ENCODE data around the gene CCDC90B. TPM values are rescaled to one million over a fixed set of nuclear protein-coding genes. Genes with fewer than 3 reads are reported as not detected.
A peak's percentile ranks its signal among the peaks of the same experiment; 100 is the strongest.
"Not testable (repeated sequence)": the region's sequence is repeated elsewhere in the genome, so short reads cannot be mapped to it uniquely, and the experiment has no call there.

CCDC90B gene
- polyA plus RNA-seq, 1 donor, result 55.1 TPM

GRCh38 chr11:83292709-83293456 is 6.7 kb upstream of the CCDC90B start:
- DNase-seq, result peak; percentile 54 to 59
- Histone ChIP-seq H3K4me3 (ENCODE audit: low read length) (no peak overlapping the region), H3K27ac (ENCODE audit: low read length) (no peak overlapping the region), H3K36me3 (ENCODE audit: control insufficient read depth, insufficient read depth, low read length) (no peaks in the 10 kb centered on the region), H3K27me3 (ENCODE audit: control insufficient read depth, insufficient read depth, low read length) (no peaks in the 10 kb centered on the region), H3K4me1 (ENCODE audit: control insufficient read depth, insufficient read depth, low read length) (no peaks in the 10 kb centered on the region), H3K9me3 (ENCODE audit: control insufficient read depth, low read depth, low read length) (no peaks in the 10 kb centered on the region)
- 0% methylated on average over 1 of the region's 7 CpGs for WGBS (ENCODE audit: insufficient coverage, low lambda C conversion rate)

GRCh38 chr11:83287631-83288030 is 1.5 kb upstream of the CCDC90B start:
- Histone ChIP-seq H3K9me3 (ENCODE audit: control insufficient read depth, low read depth, low read length) (no peaks in the 10 kb centered on the region), H3K4me3 (ENCODE audit: low read length) (no peak overlapping the region), H3K36me3 (ENCODE audit: control insufficient read depth, insufficient read depth, low read length) (no peaks in the 10 kb centered on the region), H3K4me1 (ENCODE audit: control insufficient read depth, insufficient read depth, low read length) (no peaks in the 10 kb centered on the region), H3K27me3 (ENCODE audit: control insufficient read depth, insufficient read depth, low read length) (no peaks in the 10 kb centered on the region), H3K27ac (ENCODE audit: low read length) (no peak overlapping the region)
- no CpG with 5 or more reads among the region's 6 CpGs for WGBS (ENCODE audit: insufficient coverage, low lambda C conversion rate)
- no peak for DNase-seq

GRCh38 chr11:83285151-83285770 is 906 bp downstream of the CCDC90B start:
- no peak for DNase-seq
- H3K9me3 ChIP-seq (ENCODE audit: control insufficient read depth, low read depth, low read length), result no peaks in the 10 kb centered on the region
- H3K4me1 ChIP-seq (ENCODE audit: control insufficient read depth, insufficient read depth, low read length), result no peaks in the 10 kb centered on the region
- no peaks in the 10 kb centered on the region for H3K27me3 ChIP-seq (ENCODE audit: control insufficient read depth, insufficient read depth, low read length)
- H3K36me3 ChIP-seq (ENCODE audit: control insufficient read depth, insufficient read depth, low read length), result no peaks in the 10 kb centered on the region
- 0% methylated on average over 2 of the region's 22 CpGs for WGBS (ENCODE audit: insufficient coverage, low lambda C conversion rate)
- H3K27ac ChIP-seq (ENCODE audit: low read length), result peak overlapping the region; percentile 97
- H3K4me3 ChIP-seq (ENCODE audit: low read length), result peak overlapping the region; percentile 83

- peak overlapping the region; percentile 83 for H3K4me3 ChIP-seq (ENCODE audit: low read length)
- H3K9me3 ChIP-seq (ENCODE audit: control insufficient read depth, low read depth, low read length), result no peaks in the 10 kb centered on the region
- H3K4me1 ChIP-seq (ENCODE audit: control insufficient read depth, insufficient read depth, low read length), result no peaks in the 10 kb centered on the region
- no peaks in the 10 kb centered on the region for H3K36me3 ChIP-seq (ENCODE audit: control insufficient read depth, insufficient read depth, low read length)
- DNase-seq, result peak; percentile 12 to 52
- H3K27ac ChIP-seq (ENCODE audit: low read length), result peak overlapping the region; percentile 97
- WGBS (ENCODE audit: insufficient coverage, low lambda C conversion rate), result 18% methylated on average over 2 of the region's 3 CpGs
- no peaks in the 10 kb centered on the region for H3K27me3 ChIP-seq (ENCODE audit: control insufficient read depth, insufficient read depth, low read length)
These were observed 1.5 kb downstream of the CCDC90B start for GRCh38 chr11:83284501-83285150.

- H3K36me3 ChIP-seq (ENCODE audit: control insufficient read depth, insufficient read depth, low read length), result peaks cover 11% of the 10 kb centered on the region
- H3K27me3 ChIP-seq (ENCODE audit: control insufficient read depth, insufficient read depth, low read length), result no peaks in the 10 kb centered on the region
- no peaks in the 10 kb centered on the region for H3K9me3 ChIP-seq (ENCODE audit: control insufficient read depth, low read depth, low read length)
- H3K4me3 ChIP-seq (ENCODE audit: low read length), result no peak overlapping the region
- DNase-seq, result no peak
- no CpG with 5 or more reads among the region's 4 CpGs for WGBS (ENCODE audit: insufficient coverage, low lambda C conversion rate)
- H3K4me1 ChIP-seq (ENCODE audit: control insufficient read depth, insufficient read depth, low read length), result no peaks in the 10 kb centered on the region
- H3K27ac ChIP-seq (ENCODE audit: low read length), result no peak overlapping the region
These were observed 4.0 kb downstream of the CCDC90B start for GRCh38 chr11:83282084-83282716.

GRCh38 chr11:83280256-83280655 is 5.9 kb downstream of the CCDC90B start:
- Histone ChIP-seq H3K27ac (ENCODE audit: low read length) (no peak overlapping the region), H3K4me1 (ENCODE audit: control insufficient read depth, insufficient read depth, low read length) (no peaks in the 10 kb centered on the region), H3K36me3 (ENCODE audit: control insufficient read depth, insufficient read depth, low read length) (peaks cover 20% of the 10 kb centered on the region), H3K4me3 (ENCODE audit: low read length) (no peak overlapping the region), H3K27me3 (ENCODE audit: control insufficient read depth, insufficient read depth, low read length) (no peaks in the 10 kb centered on the region), H3K9me3 (ENCODE audit: control insufficient read depth, low read depth, low read length) (no peaks in the 10 kb centered on the region)
- WGBS (ENCODE audit: insufficient coverage, low lambda C conversion rate), result no CpG with 5 or more reads among the region's 1 CpG
- no peak for DNase-seq

- Histone ChIP-seq H3K9me3 (ENCODE audit: control insufficient read depth, low read depth, low read length) (no peaks in the 10 kb centered on the region), H3K36me3 (ENCODE audit: control insufficient read depth, insufficient read depth, low read length) (peaks cover 24% of the 10 kb centered on the region), H3K27ac (ENCODE audit: low read length) (no peak overlapping the region), H3K4me3 (ENCODE audit: low read length) (no peak overlapping the region), H3K27me3 (ENCODE audit: control insufficient read depth, insufficient read depth, low read length) (no peaks in the 10 kb centered on the region), H3K4me1 (ENCODE audit: control insufficient read depth, insufficient read depth, low read length) (no peaks in the 10 kb centered on the region)
- DNase-seq, result no peak
These were observed 7.8 kb downstream of the CCDC90B start for GRCh38 chr11:83278351-83278750.

- peaks cover 36% of the 10 kb centered on the region for H3K36me3 ChIP-seq (ENCODE audit: control insufficient read depth, insufficient read depth, low read length)
- no peaks in the 10 kb centered on the region for H3K9me3 ChIP-seq (ENCODE audit: control insufficient read depth, low read depth, low read length)
- 80% methylated on average over 1 of the region's 8 CpGs for WGBS (ENCODE audit: insufficient coverage, low lambda C conversion rate)
- DNase-seq, result no peak
- no peak overlapping the region for H3K27ac ChIP-seq (ENCODE audit: low read length)
- H3K27me3 ChIP-seq (ENCODE audit: control insufficient read depth, insufficient read depth, low read length), result no peaks in the 10 kb centered on the region
- no peak overlapping the region for H3K4me3 ChIP-seq (ENCODE audit: low read length)
- no peaks in the 10 kb centered on the region for H3K4me1 ChIP-seq (ENCODE audit: control insufficient read depth, insufficient read depth, low read length)
These were observed 10.1 kb downstream of the CCDC90B start for GRCh38 chr11:83275888-83276641.

GRCh38 chr11:83272627-83273026 is 13.5 kb downstream of the CCDC90B start:
- Histone ChIP-seq H3K36me3 (ENCODE audit: control insufficient read depth, insufficient read depth, low read length) (peaks cover 30% of the 10 kb centered on the region), H3K4me3 (ENCODE audit: low read length) (no peak overlapping the region)

GRCh38 chr11:83271734-83272133 is 14.4 kb downstream of the CCDC90B start:
- WGBS (ENCODE audit: insufficient coverage, low lambda C conversion rate), result no CpG with 5 or more reads among the region's 5 CpGs
- not testable (repeated sequence) for H3K4me3 ChIP-seq (ENCODE audit: low read length)
- H3K36me3 ChIP-seq (ENCODE audit: control insufficient read depth, insufficient read depth, low read length), result peaks cover 25% of the 10 kb centered on the region

More at GRCh38 chr11:83272627-83273026, 13.5 kb downstream of the CCDC90B start:
- Histone ChIP-seq H3K4me1 (ENCODE audit: control insufficient read depth, insufficient read depth, low read length) (no peaks in the 10 kb centered on the region), H3K27ac (ENCODE audit: low read length) (no peak overlapping the region), H3K9me3 (ENCODE audit: control insufficient read depth, low read depth, low read length) (no peaks in the 10 kb centered on the region), H3K27me3 (ENCODE audit: control insufficient read depth, insufficient read depth, low read length) (no peaks in the 10 kb centered on the region)
- no peak for DNase-seq

More at GRCh38 chr11:83271734-83272133, 14.4 kb downstream of the CCDC90B start:
- not testable (repeated sequence) for H3K27me3 ChIP-seq (ENCODE audit: control insufficient read depth, insufficient read depth, low read length); DNase-seq; H3K4me1 ChIP-seq (ENCODE audit: control insufficient read depth, insufficient read depth, low read length); H3K27ac ChIP-seq (ENCODE audit: low read length); H3K9me3 ChIP-seq (ENCODE audit: control insufficient read depth, low read depth, low read length)

Data from large intestine (tissue), 3 donors.